GM23248 (cell line): ENCODE measurements around the gene CD7. TPM values are rescaled to one million over a fixed set of nuclear protein-coding genes. Genes with fewer than 3 reads are reported as not detected.

Experiments used
- DNase-seq: peaks from one replicate; pipeline ENCODE4 v3.0.0-alpha.2; 2015
- H2AFZ ChIP-seq: fragments of 200-600 bp; sonication (generic); 2 replicates; pipeline ENCODE4 v1.6.1; 2016; ENCODE audit warnings: antibody characterized with exemption
- H3F3A ChIP-seq: fragments of 200-600 bp; sonication (generic); 2 replicates; pipeline ENCODE4 v1.6.1; 2016; ENCODE audit warnings: mild to moderate bottlenecking, antibody characterized with exemption, mixed run types; ENCODE audit not compliant: insufficient read depth
- H3K27ac ChIP-seq: fragments of 200-600 bp; sonication (generic); 2 replicates; pipeline ENCODE4 v1.5.1; 2016; ENCODE audit warnings: mild to moderate bottlenecking
- H3K27me3 ChIP-seq: fragments of 200-600 bp; sonication (generic); replicated peaks from 2 replicates; pipeline ENCODE4 v1.6.1; 2016; ENCODE audit warnings: mild to moderate bottlenecking; ENCODE audit not compliant: insufficient read depth
- H3K36me3 ChIP-seq: fragments of 200-600 bp; sonication (generic); 2 replicates; pipeline ENCODE4 v1.6.1; 2016; ENCODE audit warnings: low read depth, mild to moderate bottlenecking
- H3K4me1 ChIP-seq: fragments of 200-600 bp; sonication (generic); 2 replicates; pipeline ENCODE4 v1.6.1; 2016; ENCODE audit warnings: mild to moderate bottlenecking; ENCODE audit not compliant: insufficient read depth
- H3K4me2 ChIP-seq: fragments of 200-600 bp; sonication (generic); one replicate; pipeline ENCODE4 v1.6.1; 2016; ENCODE audit warnings: mild to moderate bottlenecking; ENCODE audit not compliant: unreplicated experiment
- H3K4me3 ChIP-seq: fragments of 200-600 bp; sonication (generic); 2 replicates; pipeline ENCODE4 v1.5.1; 2016; ENCODE audit warnings: mild to moderate bottlenecking
- H3K79me2 ChIP-seq: fragments of 200-600 bp; sonication (generic); 2 replicates; pipeline ENCODE4 v1.6.1; 2016; ENCODE audit warnings: mild to moderate bottlenecking; ENCODE audit not compliant: insufficient read depth
- H3K9ac ChIP-seq: fragments of 200-600 bp; sonication (generic); 2 replicates; pipeline ENCODE4 v1.6.1; 2016; ENCODE audit warnings: mild to moderate bottlenecking
- H3K9me2 ChIP-seq: fragments of 200-600 bp; sonication (generic); 2 replicates; pipeline ENCODE4 v1.6.1; 2016; ENCODE audit warnings: mixed run types, mild to moderate bottlenecking, moderate library complexity; ENCODE audit not compliant: insufficient read depth
- H3K9me3 ChIP-seq: fragments of 200-600 bp; sonication (generic); one replicate; pipeline ENCODE4 v1.6.1; 2017; ENCODE audit warnings: low read depth
- H4K20me1 ChIP-seq: fragments of 200-600 bp; sonication (generic); 2 replicates; pipeline ENCODE4 v1.6.0; 2016; ENCODE audit not compliant: insufficient read depth
- EZH2 ChIP-seq: fragments of 200-600 bp; sonication (generic); IDR thresholded peaks from 2 replicates; pipeline ENCODE4 v1.6.1; 2018; ENCODE audit warnings: antibody characterized with exemption, mild to moderate bottlenecking; ENCODE audit not compliant: insufficient read depth, poor library complexity, severe bottlenecking
- EZH2phosphoT487 ChIP-seq: fragments of 200-600 bp; sonication (generic); IDR thresholded peaks from 2 replicates; pipeline ENCODE4 v1.6.1; 2018; ENCODE audit warnings: antibody characterized with exemption, moderate library complexity, mild to moderate bottlenecking, low read depth; ENCODE audit not compliant: insufficient read depth
- WGBS, 2 experiments: methylation state at CpG; one replicate each; pipeline ENCODE4 v1.1.6; 2015 to 2017; ENCODE audit warnings: low lambda C conversion rate in 2 of 2, low coverage in 1 of 2; ENCODE audit errors: missing lambda C conversion rate in 2 of 2; 5-methylcytosine and 5-hydroxymethylcytosine counted together
- in situ Hi-C: fragments of 300-500 bp; cut with MboI; formaldehyde crosslinking; loops from 2 replicates; pipeline ENCODE4 v1.15.0; 2020
- polyA plus RNA-seq: library from polyadenylated mRNA; unstranded; fragments of >200 nt; fragmentation: Nextera tagmentation; extraction: Ambion mirVana; gene quantifications from 2 replicates; pipeline ENCODE4 v1.2.1, GENCODE V29; 2016
- total RNA-seq: library from RNA; depleted of rRNA; stranded (reverse); fragments of >200 nt; shearing (Covaris generic); gene quantifications from 2 replicates; pipeline ENCODE4 v1.2.3, GENCODE V29; 2014

Gene CD7
- total and polyA plus RNA-seq, 2 experiments from 2014 or later: 0.22 to 0.23 TPM

DNA sequence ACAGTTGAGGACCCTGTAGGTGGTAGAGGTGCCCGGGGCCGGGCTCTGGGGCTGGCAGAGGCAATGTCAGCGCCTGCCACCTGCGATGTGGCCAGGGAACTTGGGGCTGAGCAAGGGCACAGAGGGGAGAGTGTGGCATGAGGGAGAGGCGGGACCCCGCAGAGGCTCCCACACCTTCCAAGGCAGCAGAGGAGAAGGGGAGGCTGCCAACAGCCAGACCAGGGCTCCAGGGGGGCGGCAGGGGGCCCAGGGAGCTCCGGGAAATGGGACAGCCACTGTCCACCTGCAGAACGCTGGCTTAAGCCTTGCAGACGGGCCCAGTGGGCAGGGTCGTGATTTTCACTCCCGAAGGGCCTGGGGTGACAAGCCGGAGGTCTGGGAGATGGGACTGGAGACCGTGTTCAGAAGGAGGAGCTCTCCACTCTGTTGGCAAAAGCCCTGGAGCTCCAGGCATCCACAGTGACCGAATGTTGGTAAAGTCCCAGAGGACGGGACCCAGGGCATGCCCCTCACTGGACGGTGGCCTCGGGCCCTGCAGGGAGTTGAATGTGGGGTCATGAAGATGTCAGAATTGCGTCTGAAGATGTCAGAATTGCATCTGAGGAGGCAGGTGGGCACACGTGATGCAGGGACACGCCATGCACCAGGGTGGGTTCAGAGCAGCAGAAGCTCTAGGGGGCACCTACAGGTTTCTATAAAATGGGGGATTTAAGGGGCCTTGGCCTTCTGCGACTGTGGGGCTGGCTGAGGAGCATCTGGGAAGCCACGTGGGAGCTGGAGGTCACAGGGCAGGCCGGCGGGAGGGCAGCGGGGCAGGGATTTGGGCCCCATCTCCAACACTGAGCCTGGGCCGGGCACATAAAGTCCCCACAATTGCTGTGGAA, 18.6 kb downstream of the CD7 start:
- Histone ChIP-seq H2AFZ (peak overlapping the region; percentile 72; the same call in 1 of the 2 replicates), H3K9me2 (no peaks in the 10 kb centered on the region), H3K4me3 (peak overlapping the region; percentile 71), H3K79me2 (no peaks in the 10 kb centered on the region), H3K27me3 (no peaks in the 10 kb centered on the region), H3K4me1 (peaks cover 17% of the 10 kb centered on the region), H3K9ac (peak overlapping the region; percentile 86), H4K20me1 (no peaks in the 10 kb centered on the region), H3F3A (peaks cover 33% of the 10 kb centered on the region), H3K36me3 (no peaks in the 10 kb centered on the region), H3K4me2 (peak overlapping the region; percentile 84), H3K27ac (peak overlapping the region; percentile 84), H3K9me3 (no peaks in the 10 kb centered on the region)
- 75 to 76% methylated on average over 21 to 27 of the region's 27 CpGs for WGBS, 2 experiments
- in situ Hi-C loops: no loop called here
- no peak for DNase-seq
- TF ChIP-seq EZH2phosphoT487 (no peak), EZH2 (no peak)

DNA sequence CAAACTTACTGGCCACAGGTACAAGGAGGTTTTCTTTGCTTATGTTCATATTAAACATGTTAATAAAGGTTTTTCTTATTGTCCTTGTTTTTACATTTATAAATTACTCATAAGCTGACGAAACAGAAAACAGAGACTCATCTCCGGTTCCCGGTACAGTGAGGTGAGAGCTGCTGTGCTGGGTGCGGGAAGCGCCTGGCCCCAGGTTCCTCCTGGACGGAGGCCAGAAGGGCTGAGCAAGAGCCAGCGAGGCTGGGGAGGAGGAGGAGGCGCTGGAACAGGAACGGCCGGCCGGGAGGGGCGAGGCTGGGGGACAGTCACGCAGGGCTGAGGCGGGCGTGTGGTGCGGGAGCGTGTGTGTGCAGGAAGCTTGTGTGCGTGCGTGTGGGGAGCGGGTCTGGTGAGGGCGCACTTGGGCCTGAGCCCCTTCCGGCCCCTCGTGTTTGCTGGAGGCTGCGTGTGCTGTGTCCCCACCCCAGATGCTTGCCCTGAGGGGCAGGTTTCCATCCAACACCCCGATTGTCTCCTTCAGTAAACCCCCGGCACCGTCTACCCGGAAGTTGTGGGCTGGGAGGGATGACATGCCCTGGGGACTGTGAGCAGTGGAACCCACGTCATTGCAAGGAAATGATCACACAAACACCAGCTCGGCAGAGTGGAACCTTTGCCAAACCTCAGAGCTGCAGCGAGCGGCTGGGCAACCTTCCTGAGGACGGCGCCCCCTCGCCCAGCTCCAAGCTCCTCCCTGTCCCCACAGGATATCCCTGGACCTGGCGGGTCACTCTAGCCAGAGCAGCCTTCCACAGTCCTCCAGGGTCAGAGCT, 19.5 kb downstream of the CD7 start:
- no peak for TF ChIP-seq EZH2
- TF ChIP-seq EZH2phosphoT487: no peak
- Histone ChIP-seq H3K9ac (peak overlapping the region; percentile 86), H3K9me3 (no peaks in the 10 kb centered on the region), H3K4me3 (peak overlapping the region; percentile 71), H3K36me3 (no peaks in the 10 kb centered on the region), H3K27ac (peak overlapping the region; percentile 84), H3K4me1 (peaks cover 17% of the 10 kb centered on the region), H2AFZ (peak overlapping the region; percentile 72), H3F3A (peaks cover 33% of the 10 kb centered on the region), H3K27me3 (no peaks in the 10 kb centered on the region), H4K20me1 (no peaks in the 10 kb centered on the region), H3K79me2 (no peaks in the 10 kb centered on the region), H3K9me2 (no peaks in the 10 kb centered on the region), H3K4me2 (peak overlapping the region; percentile 84)
- peak; percentile 97 for DNase-seq
- 1% methylated on average over 31 to 36 of the region's 36 CpGs for WGBS, 2 experiments
- in situ Hi-C loops: no loop called here

DNA sequence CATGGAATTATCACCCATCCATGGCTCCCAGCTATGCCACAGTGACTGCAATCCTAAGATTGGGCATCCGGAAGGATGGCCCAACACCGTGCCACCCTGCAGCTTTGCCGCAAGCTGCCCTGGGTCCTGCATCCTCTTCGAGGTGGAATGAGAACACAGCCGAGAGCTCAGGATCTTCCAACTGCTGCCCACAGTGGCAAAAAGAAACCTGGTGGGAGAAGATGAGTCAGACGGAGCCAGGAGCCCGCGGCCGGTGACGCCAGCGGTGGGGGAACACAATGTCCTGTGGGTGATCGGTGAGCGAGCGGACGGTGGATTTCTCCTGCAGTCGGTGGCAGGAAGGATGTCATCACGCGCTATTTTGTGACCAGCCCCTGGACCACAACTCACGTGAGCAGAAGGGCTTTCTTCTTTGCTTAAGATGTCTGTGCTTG, 20.1 kb downstream of the CD7 start:
- peak overlapping the region; percentile 84 for H3K4me2 ChIP-seq
- no peaks in the 10 kb centered on the region for H3K79me2 ChIP-seq
- no peaks in the 10 kb centered on the region for H3K36me3 ChIP-seq
- no peaks in the 10 kb centered on the region for H4K20me1 ChIP-seq
- no peaks in the 10 kb centered on the region for H3K27me3 ChIP-seq
- H3K9me3 ChIP-seq: no peaks in the 10 kb centered on the region
- H3F3A ChIP-seq: peaks cover 33% of the 10 kb centered on the region
- TF ChIP-seq EZH2: no peak
- no peak for TF ChIP-seq EZH2phosphoT487
- peak overlapping the region; percentile 84 for H3K27ac ChIP-seq
- in situ Hi-C loops: no loop called here
- H3K4me3 ChIP-seq: peak overlapping the region; percentile 71
- H3K4me1 ChIP-seq: peaks cover 17% of the 10 kb centered on the region
- H2AFZ ChIP-seq: peak overlapping the region; percentile 72
- H3K9me2 ChIP-seq: no peaks in the 10 kb centered on the region
- 62 to 66% methylated on average over 19 of the region's 19 CpGs for WGBS, 2 experiments
- H3K9ac ChIP-seq: peak overlapping the region; percentile 86
- peak; percentile 73 for DNase-seq

DNA sequence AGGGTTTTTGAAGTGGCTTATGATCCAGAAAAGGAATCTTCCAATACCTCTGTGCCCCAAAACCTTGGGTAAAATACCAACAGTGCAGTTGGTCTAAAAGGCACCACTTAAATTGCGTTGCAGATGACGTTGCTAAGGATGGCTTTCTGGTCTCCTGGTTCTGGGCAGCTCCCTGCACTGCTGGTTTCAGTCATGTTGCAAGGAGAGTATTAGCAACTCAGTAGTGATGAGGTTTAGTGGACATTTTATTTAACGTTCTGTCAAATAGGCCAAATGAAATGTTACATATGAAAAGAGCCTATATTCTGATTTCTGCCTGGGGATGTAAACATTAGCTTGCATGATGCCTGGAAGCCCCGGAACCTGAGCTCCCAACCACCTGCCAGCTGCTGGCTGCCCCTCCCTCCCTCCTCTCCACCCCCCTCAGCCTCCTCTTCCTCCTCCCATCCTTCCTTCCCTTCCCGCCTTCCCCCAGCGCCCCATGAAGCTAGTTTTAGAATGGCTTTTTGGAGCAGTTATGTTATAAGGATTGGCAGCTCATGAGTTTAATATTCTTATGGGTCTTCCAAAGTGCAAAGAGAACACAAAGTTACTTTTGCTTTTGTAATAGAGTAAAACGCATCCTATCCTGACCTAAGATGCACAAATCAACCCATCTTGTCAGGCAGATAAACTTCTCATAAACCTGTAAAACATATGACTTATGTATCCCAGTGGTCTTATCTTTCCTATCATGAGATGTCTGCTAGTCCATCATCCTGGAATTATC, 20.7 kb downstream of the CD7 start:
- H3K9ac ChIP-seq: peak overlapping the region; percentile 86; the same call in 1 of the 2 replicates
- in situ Hi-C loops: no loop called here
- no peak overlapping the region; the same call in 1 of the 2 replicates for H3K4me3 ChIP-seq

More for the DNA sequence above, 20.7 kb downstream of the CD7 start:
- Histone ChIP-seq H4K20me1 (no peaks in the 10 kb centered on the region), H3K9me2 (no peaks in the 10 kb centered on the region), H3K79me2 (no peaks in the 10 kb centered on the region), H3F3A (peaks cover 33% of the 10 kb centered on the region), H3K27ac (peak overlapping the region; percentile 84), H2AFZ (peak overlapping the region; percentile 72; the same call in 1 of the 2 replicates), H3K9me3 (no peaks in the 10 kb centered on the region), H3K36me3 (no peaks in the 10 kb centered on the region), H3K27me3 (no peaks in the 10 kb centered on the region), H3K4me1 (peaks cover 17% of the 10 kb centered on the region), H3K4me2 (peak overlapping the region; percentile 84)
- TF ChIP-seq EZH2phosphoT487 (no peak), EZH2 (no peak)
- no peak for DNase-seq
- WGBS, 2 experiments: 74 to 77% methylated on average over 6 to 7 of the region's 7 CpGs
